SK-N-SH (cell line): Measurements from ENCODE around the gene PCDHA12. TPM values are rescaled to one million over a fixed set of nuclear protein-coding genes. Genes with fewer than 3 reads are reported as not detected.

Experiments used
- CTCF ChIA-PET: fragments of 300-600, 350-600 bp; formaldehyde crosslinking; extraction: SDS; loops from one replicate; lab custom pipeline; 2021; lab: Yijun Ruan, JAX
- POLR2A ChIA-PET: fragments of 350-600 bp; sonication (Branson Sonifier 250); formaldehyde crosslinking; extraction: SDS; loops from one replicate; lab custom pipeline; 2020; ENCODE audit warnings: antibody characterized with exemption, inconsistent platforms; lab: Yijun Ruan, JAX
- DNase-seq: peaks from one replicate; pipeline ENCODE4 v3.0.0; 2012
- H2AFZ ChIP-seq: fragments of 200-600 bp; sonication (generic); 2 replicates; pipeline ENCODE4 v1.8.1; 2016; ENCODE audit warnings: antibody characterized with exemption, mild to moderate bottlenecking, low read depth
- H3F3A ChIP-seq: fragments of 200-600 bp; sonication (generic); replicated peaks from 2 replicates; pipeline ENCODE3; 2016; ENCODE audit warnings: antibody characterized with exemption, mild to moderate bottlenecking; ENCODE audit not compliant: insufficient read depth
- H3K27ac ChIP-seq, 2 experiments: fragments of 200-500 bp in 1 of 2; fragments of 200-600 bp in 1 of 2; sonication (Bioruptor generic) in 1 of 2; sonication (generic), shearing (Covaris generic) in 1 of 2; 2 replicates each; pipeline versions ENCODE4 v1.5.1 to v1.6.1; 2014 to 2016; ENCODE audit warnings: low read depth in 2 of 2, inconsistent platforms in 1 of 2, low read length in 1 of 2, mild to moderate bottlenecking in 1 of 2, mixed read lengths in 1 of 2
- H3K27me3 ChIP-seq: fragments of 200-600 bp; sonication (generic), shearing (Covaris generic); 2 replicates; pipeline ENCODE4 v1.6.1; 2016; ENCODE audit warnings: mixed run types; ENCODE audit not compliant: insufficient read depth
- H3K36me3 ChIP-seq, 2 experiments: fragments of 200-500 bp in 1 of 2; fragments of 200-600 bp in 1 of 2; sonication (Bioruptor generic) in 1 of 2; sonication (generic) in 1 of 2; replicated peaks in 1 of 2; 2 replicates each; pipeline versions ENCODE3 to v1.5.1; 2014 to 2016; ENCODE audit warnings: low read length in 1 of 2, mild to moderate bottlenecking in 1 of 2; ENCODE audit not compliant: insufficient read depth in 2 of 2, control insufficient read depth in 1 of 2
- H3K4me1 ChIP-seq, 2 experiments: fragments of 200-500 bp in 1 of 2; fragments of 200-600 bp in 1 of 2; sonication (Bioruptor generic) in 1 of 2; sonication (generic), shearing (Covaris generic) in 1 of 2; 2 replicates each; pipeline versions ENCODE4 v1.5.1 to v1.6.1; 2014 to 2016; ENCODE audit warnings: low read depth in 1 of 2, low read length in 1 of 2, mixed run types in 1 of 2; ENCODE audit not compliant: insufficient read depth in 2 of 2, control insufficient read depth in 1 of 2
- H3K4me2 ChIP-seq: fragments of 200-600 bp; sonication (generic), shearing (Covaris generic); 2 replicates; pipeline ENCODE4 v1.6.1; 2017; ENCODE audit warnings: mixed run types
- H3K4me3 ChIP-seq, 2 experiments: fragments of 200-500 bp in 1 of 2; fragments of 200-600 bp in 1 of 2; sonication (Bioruptor generic) in 1 of 2; sonication (generic), shearing (Covaris generic) in 1 of 2; 2 replicates each; pipeline versions ENCODE4 v1.5.1 to v1.8.1; 2014 to 2016; ENCODE audit warnings: low read depth in 2 of 2, inconsistent platforms in 1 of 2, low read length in 1 of 2, mild to moderate bottlenecking in 1 of 2, mixed read lengths in 1 of 2, moderate library complexity in 1 of 2
- H3K79me2 ChIP-seq: fragments of 200-600 bp; sonication (generic); 2 replicates; pipeline ENCODE4 v1.8.1; 2017; ENCODE audit warnings: mild to moderate bottlenecking; ENCODE audit not compliant: insufficient read depth
- H3K9ac ChIP-seq: fragments of 200-600 bp; sonication (generic); 2 replicates; pipeline ENCODE4 v1.6.1; 2017; ENCODE audit warnings: mixed run types
- H3K9me2 ChIP-seq: fragments of 200-600 bp; sonication (generic); 2 replicates; pipeline ENCODE4 v1.6.1; 2017; ENCODE audit warnings: mixed run types
- H3K9me3 ChIP-seq: fragments of 200-600 bp; sonication (generic); 2 replicates; pipeline ENCODE4 v1.6.1; 2017; ENCODE audit warnings: mixed run types, mild to moderate bottlenecking, moderate library complexity
- H4K20me1 ChIP-seq: fragments of 200-600 bp; sonication (generic); 2 replicates; pipeline ENCODE4 v1.6.1; 2017; ENCODE audit warnings: mild to moderate bottlenecking, mixed run types; ENCODE audit not compliant: insufficient read depth
- CHD2 ChIP-seq: fragments of 150-350 bp; IDR thresholded peaks from 2 replicates; pipeline ENCODE4 v1.6.1; 2018; ENCODE audit warnings: low read length; ENCODE audit not compliant: partially characterized antibody
- CTCF ChIP-seq: fragments of 200-600 bp; sonication (generic); IDR thresholded peaks from 2 replicates; pipeline ENCODE4 v1.6.1; 2017; ENCODE audit warnings: antibody characterized with exemption, mild to moderate bottlenecking, moderate library complexity
- EP300 ChIP-seq, 2 experiments: IDR thresholded peaks; 2 replicates each; pipeline versions ENCODE4 v1.4.0 to v1.6.1; 2012; ENCODE audit warnings: borderline replicate concordance in 1 of 2, low read depth in 1 of 2, low read length in 1 of 2
- FOXM1 ChIP-seq: IDR thresholded peaks from 2 replicates; pipeline ENCODE4 v1.4.0; 2012; ENCODE audit warnings: low read depth, mild to moderate bottlenecking
- GABPA ChIP-seq: IDR thresholded peaks from 2 replicates; pipeline ENCODE4 v1.4.0; 2012; ENCODE audit warnings: low read depth, mild to moderate bottlenecking
- GATA2 ChIP-seq: sonication (generic); formaldehyde crosslinking; IDR thresholded peaks from 2 replicates; pipeline ENCODE4 v1.5.0; 2020; ENCODE audit warnings: mild to moderate bottlenecking, missing genetic modification reagents
- JUND ChIP-seq: IDR thresholded peaks from 2 replicates; pipeline ENCODE4 v1.4.0; 2012
- MXI1 ChIP-seq: IDR thresholded peaks from 2 replicates; pipeline ENCODE4 v1.6.1; 2012; ENCODE audit warnings: mild to moderate bottlenecking, low read depth, low read length, improper control_type of control experiment
- NFIC ChIP-seq: IDR thresholded peaks from 2 replicates; pipeline ENCODE4 v1.4.0; 2012; ENCODE audit warnings: borderline replicate concordance
- RAD21 ChIP-seq: IDR thresholded peaks from 2 replicates; pipeline ENCODE4 v1.6.1; 2012; ENCODE audit warnings: mild to moderate bottlenecking, low read length
- RCOR1 ChIP-seq: fragments of 150-350 bp; IDR thresholded peaks from 2 replicates; pipeline ENCODE4 v1.6.1; 2017; ENCODE audit warnings: antibody characterized with exemption, low read length
- RFX5 ChIP-seq: IDR thresholded peaks from 2 replicates; pipeline ENCODE4 v1.6.1; 2012; ENCODE audit warnings: mild to moderate bottlenecking, improper control_type of control experiment, low read length
- RXRA ChIP-seq: IDR thresholded peaks from 2 replicates; pipeline ENCODE4 v1.4.0; 2012; ENCODE audit warnings: low read depth, mild to moderate bottlenecking, borderline replicate concordance
- SIN3A ChIP-seq: IDR thresholded peaks from 2 replicates; pipeline ENCODE4 v1.6.1; 2012; ENCODE audit warnings: low read depth, mild to moderate bottlenecking, low read length, moderate library complexity, borderline replicate concordance
- SMC3 ChIP-seq: IDR thresholded peaks from 2 replicates; pipeline ENCODE4 v1.6.1; 2012; ENCODE audit warnings: low read depth, low read length, improper control_type of control experiment
- TAF1 ChIP-seq: IDR thresholded peaks from 2 replicates; pipeline ENCODE4 v1.6.1; 2012; ENCODE audit warnings: low read depth, mild to moderate bottlenecking, low read length, moderate library complexity, borderline replicate concordance
- TCF12 ChIP-seq: IDR thresholded peaks from 2 replicates; pipeline ENCODE4 v1.4.0; 2012
- TEAD4 ChIP-seq: IDR thresholded peaks from 2 replicates; pipeline ENCODE4 v1.4.0; 2012; ENCODE audit warnings: mild to moderate bottlenecking, borderline replicate concordance; ENCODE audit not compliant: insufficient read depth
- YY1 ChIP-seq: IDR thresholded peaks from 2 replicates; pipeline ENCODE4 v1.4.0; 2012; ENCODE audit warnings: low read depth, mild to moderate bottlenecking
- WGBS: methylation state at CpG from one replicate; pipeline ENCODE4 v1.1.6; 2017; ENCODE audit warnings: low lambda C conversion rate; 5-methylcytosine and 5-hydroxymethylcytosine counted together
- polyA plus RNA-seq, 3 experiments: library from polyadenylated mRNA; depleted of rRNA; stranded (reverse); fragments of >200 nt; gene quantifications; 2 replicates each; pipeline ENCODE4 v1.2.3, GENCODE V29; 2012

Gene PCDHA12
- polyA plus RNA-seq, 1 of the 3 experiments (the other 2 are of a cell fraction), result 0.54 TPM

GRCh38 chr5:140882591-140882899 is 7.4 kb downstream of the PCDHA12 start:
- WGBS, result 81% methylated on average over 12 of the region's 12 CpGs
- Histone ChIP-seq H3K36me3 (no peaks in the 10 kb centered on the region), H3K4me2 (no peak overlapping the region), H4K20me1 (no peaks in the 10 kb centered on the region), H3K9me3 (no peaks in the 10 kb centered on the region; the same call in 1 of the 2 replicates), H3K27ac (no peak overlapping the region), H3K79me2 (no peaks in the 10 kb centered on the region), H3K9ac (no peak overlapping the region)
- no peak for TF ChIP-seq TAF1
- TF ChIP-seq RCOR1, result no peak
- TF ChIP-seq RXRA, result no peak
- TF ChIP-seq TCF12, result no peak
- TF ChIP-seq FOXM1, result no peak
- TF ChIP-seq MXI1, result no peak
- TF ChIP-seq JUND, result no peak
- TF ChIP-seq GATA2 (CRISPR knock-in tag), result no peak
- TF ChIP-seq RFX5, result no peak
- peak; percentile 29; the same call in 1 of the 2 replicates for TF ChIP-seq SMC3
- peak; percentile 49 for TF ChIP-seq RAD21
- no peak for TF ChIP-seq EP300 (IDR thresholded peaks at IDR 0.05; ENCODE audit: borderline replicate concordance in 1 of 2, low read depth in 1 of 2, low read length in 1 of 2)
- TF ChIP-seq SIN3A, result no peak
- no peak for TF ChIP-seq GABPA
- TF ChIP-seq YY1, result no peak
- no peak for TF ChIP-seq TEAD4
- TF ChIP-seq NFIC, result no peak
- TF ChIP-seq, all 33 proteins: peak for 2
- ChIA-PET POLR2A (no interaction called here), CTCF (interaction anchor here (0.7 to 1.3 kb wide), 4 partner anchors 17 to 43 kb away, joined by 3 to 4 read pairs (median 4); partner anchors contain the start of gene PCDHAC1)
- Histone ChIP-seq H3K4me1 (no peaks in the 10 kb centered on the region; a peak in 1 of 4 replicates), H3F3A (no peaks in the 10 kb centered on the region), H3K9me2 (no peaks in the 10 kb centered on the region), H3K27me3 (no peaks in the 10 kb centered on the region), H3K4me3 (no peak overlapping the region), H2AFZ (no peak overlapping the region)
- peak; percentile 43 for DNase-seq

- Histone ChIP-seq H3K4me1 (no peaks in the 10 kb centered on the region), H4K20me1 (no peaks in the 10 kb centered on the region), H3K27me3 (no peaks in the 10 kb centered on the region), H3K9ac (no peak overlapping the region), H3K4me3 (no peak overlapping the region; a peak in 1 of 4 replicates), H2AFZ (no peak overlapping the region), H3F3A (no peaks in the 10 kb centered on the region), H3K9me2 (no peaks in the 10 kb centered on the region), H3K4me2 (no peak overlapping the region), H3K9me3 (no peaks in the 10 kb centered on the region; the same call in 1 of the 2 replicates), H3K36me3 (no peaks in the 10 kb centered on the region), H3K27ac (no peak overlapping the region), H3K79me2 (no peaks in the 10 kb centered on the region)
- DNase-seq, result no peak
- ChIA-PET CTCF (interaction anchor here (0.7 to 1.4 kb wide), 4 partner anchors 8 to 42 kb away, joined by 3 to 4 read pairs (median 4); partner anchors contain the start of gene PCDHAC1), POLR2A (no interaction called here)
- TF ChIP-seq CHD2 (no peak), TAF1 (no peak), MXI1 (no peak), SMC3 (no peak), CTCF (no peak), NFIC (no peak), FOXM1 (no peak)
- WGBS, result 97% methylated on average over 41 of the region's 41 CpGs
Observed at GRCh38 chr5:140883373-140883772, 8.3 kb downstream of the PCDHA12 start.
